HG03108 (cell line): ENCODE results near the gene TEX35.

Experiments
- ATAC-seq: cut with Tn5 transposase; IDR thresholded peaks from one replicate; pipeline ENCODE4 v1.9.1; 2021; ENCODE audit warnings: moderate library complexity; ENCODE audit not compliant: unreplicated experiment

TEX35 gene

DNA sequence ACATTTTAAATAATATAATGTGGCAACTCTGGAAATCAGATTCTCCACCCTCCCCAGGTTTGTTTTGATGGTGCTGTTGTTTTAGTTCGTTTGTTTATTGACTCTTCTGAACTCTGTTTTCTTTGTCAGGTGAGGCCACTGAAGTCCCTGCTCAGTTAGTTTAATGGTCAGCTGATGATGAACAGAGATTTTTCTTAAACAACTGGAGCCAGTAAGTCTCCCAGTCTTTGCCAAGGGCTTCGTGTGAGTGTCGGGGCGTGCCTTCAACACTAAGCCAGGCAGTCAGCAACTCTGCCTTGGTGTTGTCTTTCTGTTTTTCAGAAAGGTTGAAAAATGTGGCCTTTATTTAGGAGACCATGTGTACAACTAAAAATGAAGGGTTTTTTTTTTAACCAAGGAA lies 58.9 kb downstream of the TEX35 start:
- ATAC-seq: no peak
